ENCODE data around the gene AKT3. TPM values are rescaled to one million over a fixed set of nuclear protein-coding genes. Genes with fewer than 3 reads are reported as not detected.

The AKT3 gene
- total and polyA plus RNA-seq, 7 donors, result 2.1 to 105 (median 66.4) TPM

- peaks cover 0 to 5% (median 0%) of the 10 kb centered on the region in 4 donors for H3K36me3 ChIP-seq
- no peaks in the 10 kb centered on the region for H3K27me3 ChIP-seq
- intact Hi-C loops (cut with DNase I), result no loop called here
- H3K4me3 ChIP-seq, result no peak overlapping the region
- 96 to 97% methylated on average over 4 of the region's 4 CpGs for WGBS, 2 donors
- no peak for DNase-seq
- no peak overlapping the region for H3K27ac ChIP-seq
- TF ChIP-seq CTCF (IDR thresholded peaks at IDR 0.05) (no peak), POLR2AphosphoS5 (IDR thresholded peaks at IDR 0.05) (no peak), POLR2A (IDR thresholded peaks at IDR 0.05) (no peak)
- H3K4me1 ChIP-seq, result no peaks in the 10 kb centered on the region
- H3K9me3 ChIP-seq, result no peaks in the 10 kb centered on the region
Measured at GRCh38 chr1:243461700-243462099, 388.3 kb downstream of the AKT3 start.

- Histone ChIP-seq H3K36me3 (peaks cover 0 to 5% (median 0%) of the 10 kb centered on the region in 4 donors), H3K4me1 (no peaks in the 10 kb centered on the region), H3K4me3 (no peak overlapping the region), H3K9me3 (no peaks in the 10 kb centered on the region), H3K27me3 (no peaks in the 10 kb centered on the region), H3K27ac (no peak overlapping the region)
- intact Hi-C loops (cut with DNase I), result no loop called here
- no peak for DNase-seq
- TF ChIP-seq CTCF (IDR thresholded peaks at IDR 0.05) (no peak), POLR2A (IDR thresholded peaks at IDR 0.05) (no peak), POLR2AphosphoS5 (IDR thresholded peaks at IDR 0.05) (no peak), EP300 (IDR thresholded peaks at IDR 0.05) (no peak)
- WGBS, 2 donors, result 47 to 61% methylated on average over 3 of the region's 3 CpGs
Measured at GRCh38 chr1:243459059-243459458, 391.0 kb downstream of the AKT3 start.

GRCh38 chr1:243457363-243457982, 392.6 kb downstream of the AKT3 start:
- H3K27ac ChIP-seq, result no peak overlapping the region
- TF ChIP-seq POLR2A (IDR thresholded peaks at IDR 0.05) (no peak), EP300 (IDR thresholded peaks at IDR 0.05) (no peak), CTCF (IDR thresholded peaks at IDR 0.05) (no peak), POLR2AphosphoS5 (IDR thresholded peaks at IDR 0.05) (no peak)
- intact Hi-C loops (cut with DNase I), result no loop called here
- H3K9me3 ChIP-seq, result no peaks in the 10 kb centered on the region
- DNase-seq, result no peak
- 95% methylated on average over 9 of the region's 9 CpGs for WGBS, 2 donors
- no peaks in the 10 kb centered on the region for H3K27me3 ChIP-seq
- no peak overlapping the region for H3K4me3 ChIP-seq
- H3K4me1 ChIP-seq, result no peaks in the 10 kb centered on the region
- H3K36me3 ChIP-seq, result peaks cover 0 to 4% (median 0%) of the 10 kb centered on the region in 4 donors

- TF ChIP-seq POLR2A (IDR thresholded peaks at IDR 0.05) (no peak), POLR2AphosphoS5 (IDR thresholded peaks at IDR 0.05) (no peak), CTCF (IDR thresholded peaks at IDR 0.05) (no peak), EP300 (IDR thresholded peaks at IDR 0.05) (no peak)
- Histone ChIP-seq H3K4me1 (no peaks in the 10 kb centered on the region), H3K27ac (no peak overlapping the region), H3K27me3 (no peaks in the 10 kb centered on the region), H3K4me3 (no peak overlapping the region), H3K9me3 (no peaks in the 10 kb centered on the region), H3K36me3 (no peaks in the 10 kb centered on the region)
- DNase-seq, result no peak
- WGBS, 2 donors, result 93% methylated on average over 11 of the region's 11 CpGs
- intact Hi-C loops (cut with DNase I), result no loop called here
Measured at GRCh38 chr1:243455760-243456651, 394.0 kb downstream of the AKT3 start.

Data from sigmoid colon (tissue), 7 donors.